Upper lobe of left lung (tissue), 4 donors: ENCODE measurements around the gene DFFB.

Source experiments
- POLR2A ChIP-seq, 4 donors: fragments of 450-650 bp; IDR thresholded peaks; one replicate each; pipeline ENCODE4 v1.5.1; 2016 to 2017; ENCODE audit warnings: antibody characterized with exemption in 4 of 4, mild to moderate bottlenecking in 2 of 4
- POLR2AphosphoS5 ChIP-seq, 2 donors: sonication (generic); formaldehyde crosslinking; IDR thresholded peaks; one replicate each; pipeline ENCODE4 v1.5.1; 2017; ENCODE audit warnings: antibody characterized with exemption in 2 of 2
- TF ChIP-seq, protein P1 (sequence below), 6 experiments: fragments of 450-650 bp in 4 of 6; fragments of 200-600 bp in 2 of 6; sonication (generic) in 2 of 6; IDR thresholded peaks; one replicate each; pipeline ENCODE4 v1.5.1; 2016 to 2019; ENCODE audit warnings: antibody characterized with exemption in 6 of 6

DNA sequence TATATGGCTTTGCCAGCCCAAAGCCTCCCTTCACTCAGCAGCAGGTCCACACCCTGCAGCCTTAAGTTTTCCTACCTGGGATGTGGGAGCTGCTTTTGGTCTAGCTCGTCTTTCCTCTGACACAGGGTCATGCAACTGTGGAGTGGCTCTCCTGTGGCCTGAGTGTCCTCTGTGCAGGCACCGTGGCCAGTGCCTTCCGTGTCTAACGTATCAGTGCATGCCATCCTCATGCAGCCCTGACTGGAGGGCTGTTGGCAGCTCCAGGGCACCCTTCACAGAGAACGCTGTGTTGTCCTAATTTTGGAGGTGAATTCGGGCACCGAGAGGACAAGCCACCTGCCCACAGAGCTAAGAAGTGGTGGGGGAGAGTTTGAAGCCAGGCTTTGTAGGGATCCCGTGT, 68.5 kb downstream of the DFFB start:
- TF ChIP-seq, protein P1, sequence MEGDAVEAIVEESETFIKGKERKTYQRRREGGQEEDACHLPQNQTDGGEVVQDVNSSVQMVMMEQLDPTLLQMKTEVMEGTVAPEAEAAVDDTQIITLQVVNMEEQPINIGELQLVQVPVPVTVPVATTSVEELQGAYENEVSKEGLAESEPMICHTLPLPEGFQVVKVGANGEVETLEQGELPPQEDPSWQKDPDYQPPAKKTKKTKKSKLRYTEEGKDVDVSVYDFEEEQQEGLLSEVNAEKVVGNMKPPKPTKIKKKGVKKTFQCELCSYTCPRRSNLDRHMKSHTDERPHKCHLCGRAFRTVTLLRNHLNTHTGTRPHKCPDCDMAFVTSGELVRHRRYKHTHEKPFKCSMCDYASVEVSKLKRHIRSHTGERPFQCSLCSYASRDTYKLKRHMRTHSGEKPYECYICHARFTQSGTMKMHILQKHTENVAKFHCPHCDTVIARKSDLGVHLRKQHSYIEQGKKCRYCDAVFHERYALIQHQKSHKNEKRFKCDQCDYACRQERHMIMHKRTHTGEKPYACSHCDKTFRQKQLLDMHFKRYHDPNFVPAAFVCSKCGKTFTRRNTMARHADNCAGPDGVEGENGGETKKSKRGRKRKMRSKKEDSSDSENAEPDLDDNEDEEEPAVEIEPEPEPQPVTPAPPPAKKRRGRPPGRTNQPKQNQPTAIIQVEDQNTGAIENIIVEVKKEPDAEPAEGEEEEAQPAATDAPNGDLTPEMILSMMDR (IDR thresholded peaks at IDR 0.05): no peak
- no peak for TF ChIP-seq POLR2A (IDR thresholded peaks at IDR 0.05)
- no peak for TF ChIP-seq POLR2AphosphoS5 (IDR thresholded peaks at IDR 0.05)
